ENCODE measurements around the gene IFRD2. TPM values are rescaled to one million over a fixed set of nuclear protein-coding genes. Genes with fewer than 3 reads are reported as not detected.

IFRD2 gene
- total and polyA plus RNA-seq, 2 of the 13 experiments (the other 11 are each of a cell fraction or from before 2014, with no cell fraction given): 32.8 to 96.1 TPM

GRCh38 chr3:50260027-50260941, 31.9 kb downstream of the IFRD2 start (continued):
- TF ChIP-seq MTERF4 (CRISPR knock-in tag; IDR thresholded peaks at IDR 0.05): no peak
- peak; percentile 62; the same call in 1 of the 2 replicates for TF ChIP-seq ZNF275 (CRISPR knock-in tag; IDR thresholded peaks at IDR 0.05; ENCODE audit: borderline replicate concordance)
- TF ChIP-seq SNAPC4 (CRISPR knock-in tag; IDR thresholded peaks at IDR 0.05): no peak
- TF ChIP-seq GLI4 (CRISPR knock-in tag; IDR thresholded peaks at IDR 0.05; ENCODE audit: borderline replicate concordance): no peak
- TF ChIP-seq ZNF496 (CRISPR knock-in tag; IDR thresholded peaks at IDR 0.05; ENCODE audit: insufficient replicate concordance): no peak
- no peak; the same call in 1 of the 2 replicates for TF ChIP-seq ZNF891 (CRISPR knock-in tag; IDR thresholded peaks at IDR 0.05)
- TF ChIP-seq ZNF362 (CRISPR knock-in tag; IDR thresholded peaks at IDR 0.05; ENCODE audit: borderline replicate concordance): no peak; the same call in 1 of the 2 replicates
- TF ChIP-seq POLR2G (IDR thresholded peaks at IDR 0.05; ENCODE audit: low read depth, low read length): peak; percentile 79
- no peak for TF ChIP-seq FOXK2 (IDR thresholded peaks at IDR 0.05)
- 0 out of 2 replicates have a peak, but pooled peaks have one; percentile 81 for TF ChIP-seq ZNF749 (CRISPR knock-in tag; IDR thresholded peaks at IDR 0.05; ENCODE audit: borderline replicate concordance)
- TF ChIP-seq ADNP (CRISPR knock-in tag; IDR thresholded peaks at IDR 0.05): no peak
- peak; percentile 49 for TF ChIP-seq TFDP2 (CRISPR knock-in tag; IDR thresholded peaks at IDR 0.05)
- no peak for TF ChIP-seq DPF2 (CRISPR knock-in tag; IDR thresholded peaks at IDR 0.05; ENCODE audit: borderline replicate concordance, low read depth)
- TF ChIP-seq ETV5 (CRISPR knock-in tag; IDR thresholded peaks at IDR 0.05; ENCODE audit: borderline replicate concordance): peak; percentile 94
- no peak for TF ChIP-seq NR3C1 (CRISPR knock-in tag; IDR thresholded peaks at IDR 0.05)
- no peak for TF ChIP-seq ZUFSP (CRISPR knock-in tag; IDR thresholded peaks at IDR 0.05; ENCODE audit: borderline replicate concordance)

Data from HepG2 (cell line).